Kidney epithelial cell (primary cell): ENCODE measurements around the gene GREB1L. TPM values are rescaled to one million over a fixed set of nuclear protein-coding genes. Genes with fewer than 3 reads are reported as not detected.

Experiments used
- DNase-seq: peaks from one replicate; pipeline ENCODE4 v3.0.0-alpha.2; 2010; ENCODE audit warnings: low read depth
- H3K27me3 ChIP-seq: 2 replicates; pipeline ENCODE4 v1.6.0; 2011; ENCODE audit warnings: low read length; ENCODE audit not compliant: control insufficient read depth, insufficient read depth
- H3K36me3 ChIP-seq: 2 replicates; pipeline ENCODE4 v1.5.1; 2011; ENCODE audit warnings: low read length; ENCODE audit not compliant: control insufficient read depth, insufficient read depth
- H3K4me3 ChIP-seq: 2 replicates; pipeline ENCODE4 v1.5.1; 2011; ENCODE audit warnings: low read depth, mild to moderate bottlenecking, control low read depth, low read length
- CTCF ChIP-seq: IDR thresholded peaks from 2 replicates; pipeline ENCODE4 v1.5.1; 2011; ENCODE audit warnings: mild to moderate bottlenecking, moderate library complexity, low read length, control low read depth, inconsistent platforms; ENCODE audit not compliant: insufficient read depth, poor library complexity, severe bottlenecking
- total RNA-seq: library from RNA; depleted of rRNA; stranded (reverse); fragments of >200 nt; gene quantifications from 2 replicates; pipeline ENCODE4 v1.2.3, GENCODE V29; 2015

Gene GREB1L
- total RNA-seq, 1 donor from 2014 or later = 1.5 TPM

GRCh38 chr18:21452796-21453510 lies 210.9 kb downstream of the GREB1L start:
- DNase-seq = no peak
- no peaks in the 10 kb centered on the region for H3K36me3 ChIP-seq
- H3K27me3 ChIP-seq = no peaks in the 10 kb centered on the region
- no peak for TF ChIP-seq CTCF
- no peak overlapping the region for H3K4me3 ChIP-seq

- H3K27me3 ChIP-seq = no peaks in the 10 kb centered on the region
- no peak for TF ChIP-seq CTCF
- no peak overlapping the region for H3K4me3 ChIP-seq
- DNase-seq = no peak
- no peaks in the 10 kb centered on the region for H3K36me3 ChIP-seq
These were observed 211.5 kb downstream of the GREB1L start for GRCh38 chr18:21453511-21453901.

GRCh38 chr18:21454725-21455124 lies 212.7 kb downstream of the GREB1L start:
- no peaks in the 10 kb centered on the region for H3K27me3 ChIP-seq
- DNase-seq = no peak

GRCh38 chr18:21456428-21457178 lies 214.6 kb downstream of the GREB1L start:
- Histone ChIP-seq H3K27me3 (no peaks in the 10 kb centered on the region), H3K4me3 (no peak overlapping the region), H3K36me3 (no peaks in the 10 kb centered on the region)
- no peak for TF ChIP-seq CTCF
- no peak for DNase-seq

More at GRCh38 chr18:21454725-21455124, 212.7 kb downstream of the GREB1L start:
- Histone ChIP-seq H3K36me3 (no peaks in the 10 kb centered on the region), H3K4me3 (no peak overlapping the region)
- no peak for TF ChIP-seq CTCF

- Histone ChIP-seq H3K36me3 (no peaks in the 10 kb centered on the region), H3K27me3 (no peaks in the 10 kb centered on the region), H3K4me3 (no peak overlapping the region)
- DNase-seq = no peak
- no peak for TF ChIP-seq CTCF
These were observed 215.1 kb downstream of the GREB1L start for GRCh38 chr18:21457179-21457535.
